ENCODE data around the gene GGT1. TPM values are rescaled to one million over a fixed set of nuclear protein-coding genes. Genes with fewer than 3 reads are reported as not detected.

GGT1 gene
- total RNA-seq, 1 experiment from 2014 or later = 9.4 TPM

- H3K9me3 Mint-ChIP-seq (ENCODE audit: unreplicated experiment) = no peaks in the 10 kb centered on the region
- POLR2A ChIA-PET = no interaction called here
- intact Hi-C loops (cut with micrococcal nuclease; ENCODE audit: unreplicated experiment) = no loop called here
- H3K27me3 Mint-ChIP-seq (ENCODE audit: insufficient read depth, unreplicated experiment) = no peaks in the 10 kb centered on the region
- H3K4me1 Mint-ChIP-seq (ENCODE audit: low read depth, unreplicated experiment) = peaks cover 4% of the 10 kb centered on the region
- TF ChIP-seq CTCF (IDR thresholded peaks at IDR 0.05; ENCODE audit: insufficient read depth in 1 of 2, low read depth in 1 of 2, low read length in 1 of 2, severe bottlenecking in 1 of 2, unreplicated experiment in 1 of 2) = no peak
- H3K36me3 Mint-ChIP-seq (ENCODE audit: insufficient read depth, unreplicated experiment) = peaks cover 4% of the 10 kb centered on the region
- CTCF ChIA-PET = no interaction called here
- peak overlapping the region; percentile 46 for H3K27ac Mint-ChIP-seq (ENCODE audit: unreplicated experiment)
- Histone ChIP-seq H3K4me1 (peaks cover 8% of the 10 kb centered on the region), H3K4me3 (ENCODE audit: low read depth, low read length) (no peak overlapping the region), H3K36me3 (ENCODE audit: control insufficient read depth, insufficient read depth, low read length) (no peaks in the 10 kb centered on the region; the same call in 1 of the 2 replicates), H3K27me3 (replicated peaks; ENCODE audit: control insufficient read depth, insufficient read depth, low read length) (no peaks in the 10 kb centered on the region), H3K9me3 (no peaks in the 10 kb centered on the region)
- BruUV-seq (replicated peaks) = no TSS peak
- no peak for DNase-seq
- H3K4me3 Mint-ChIP-seq (ENCODE audit: unreplicated experiment) = no peak overlapping the region
These were observed 14.1 kb upstream of the GGT1 start for GRCh38 chr22:24588757-24589481.

GRCh38 chr22:24589518-24590030 is 13.4 kb upstream of the GGT1 start:
- Mint-ChIP-seq H3K36me3 (ENCODE audit: insufficient read depth, unreplicated experiment) (no peaks in the 10 kb centered on the region), H3K27ac (ENCODE audit: unreplicated experiment) (no peak overlapping the region), H3K9me3 (ENCODE audit: unreplicated experiment) (no peaks in the 10 kb centered on the region), H3K4me1 (ENCODE audit: low read depth, unreplicated experiment) (no peaks in the 10 kb centered on the region), H3K27me3 (ENCODE audit: insufficient read depth, unreplicated experiment) (no peaks in the 10 kb centered on the region), H3K4me3 (ENCODE audit: unreplicated experiment) (no peak overlapping the region)
- Histone ChIP-seq H3K27me3 (replicated peaks; ENCODE audit: control insufficient read depth, insufficient read depth, low read length) (no peaks in the 10 kb centered on the region), H3K4me3 (ENCODE audit: low read depth, low read length) (no peak overlapping the region), H3K36me3 (ENCODE audit: control insufficient read depth, insufficient read depth, low read length) (no peaks in the 10 kb centered on the region; the same call in 1 of the 2 replicates), H3K9me3 (no peaks in the 10 kb centered on the region), H3K4me1 (peaks cover 10% of the 10 kb centered on the region)
- POLR2A ChIA-PET = no interaction called here
- no peak for DNase-seq
- intact Hi-C loops (cut with micrococcal nuclease; ENCODE audit: unreplicated experiment) = no loop called here
- CTCF ChIA-PET = no interaction called here
- BruUV-seq (replicated peaks) = no TSS peak
- TF ChIP-seq CTCF (IDR thresholded peaks at IDR 0.05; ENCODE audit: insufficient read depth in 1 of 2, low read depth in 1 of 2, low read length in 1 of 2, severe bottlenecking in 1 of 2, unreplicated experiment in 1 of 2) = no peak

GRCh38 chr22:24590596-24591173 is 12.3 kb upstream of the GGT1 start:
- POLR2A ChIA-PET = no interaction called here
- intact Hi-C loops (cut with micrococcal nuclease; ENCODE audit: unreplicated experiment) = no loop called here
- BruUV-seq (replicated peaks) = no TSS peak

More at GRCh38 chr22:24590596-24591173, 12.3 kb upstream of the GGT1 start:
- Mint-ChIP-seq H3K4me1 (ENCODE audit: low read depth, unreplicated experiment) (no peaks in the 10 kb centered on the region), H3K36me3 (ENCODE audit: insufficient read depth, unreplicated experiment) (no peaks in the 10 kb centered on the region), H3K9me3 (ENCODE audit: unreplicated experiment) (no peaks in the 10 kb centered on the region), H3K27ac (ENCODE audit: unreplicated experiment) (no peak overlapping the region), H3K27me3 (ENCODE audit: insufficient read depth, unreplicated experiment) (no peaks in the 10 kb centered on the region), H3K4me3 (ENCODE audit: unreplicated experiment) (no peak overlapping the region)
- Histone ChIP-seq H3K27me3 (replicated peaks; ENCODE audit: control insufficient read depth, insufficient read depth, low read length) (no peaks in the 10 kb centered on the region), H3K4me3 (ENCODE audit: low read depth, low read length) (no peak overlapping the region), H3K9me3 (no peaks in the 10 kb centered on the region), H3K4me1 (peaks cover 10% of the 10 kb centered on the region), H3K36me3 (ENCODE audit: control insufficient read depth, insufficient read depth, low read length) (no peaks in the 10 kb centered on the region; the same call in 1 of the 2 replicates)
- no peak for DNase-seq
- no peak for TF ChIP-seq CTCF (IDR thresholded peaks at IDR 0.05; ENCODE audit: insufficient read depth in 1 of 2, low read depth in 1 of 2, low read length in 1 of 2, severe bottlenecking in 1 of 2, unreplicated experiment in 1 of 2)
- CTCF ChIA-PET = no interaction called here
